ENCODE results near the gene YAP1. TPM values are rescaled to one million over a fixed set of nuclear protein-coding genes. Genes with fewer than 3 reads are reported as not detected.
"Not testable (repeated sequence)": the region's sequence is repeated elsewhere in the genome, so short reads cannot be mapped to it uniquely, and the experiment has no call there.

Gene YAP1
- total RNA-seq, 1 donor from 2014 or later, result 98.6 TPM

GRCh38 chr11:102188488-102188887 is 78.2 kb downstream of the YAP1 start:
- intact Hi-C loops (cut with micrococcal nuclease), result no loop called here
- DNase-seq (no peak), ATAC-seq (no peak)

- no peak for DNase-seq
- ATAC-seq, result no peak
- intact Hi-C loops (cut with micrococcal nuclease), result no loop called here
These were observed 81.6 kb downstream of the YAP1 start for GRCh38 chr11:102191832-102192231.

GRCh38 chr11:102192349-102193066 is 82.3 kb downstream of the YAP1 start:
- intact Hi-C loops (cut with micrococcal nuclease), result no loop called here
- ATAC-seq (no peak), DNase-seq (no peak)

GRCh38 chr11:102194257-102194656 is 84.0 kb downstream of the YAP1 start:
- no peak for ATAC-seq
- no peak for DNase-seq
- intact Hi-C loops (cut with micrococcal nuclease), result no loop called here

GRCh38 chr11:102194990-102195389 is 84.7 kb downstream of the YAP1 start:
- intact Hi-C loops (cut with micrococcal nuclease), result no loop called here
- ATAC-seq (no peak), DNase-seq (no peak)

- intact Hi-C loops (cut with micrococcal nuclease), result no loop called here
- DNase-seq (no peak), ATAC-seq (no peak)
These were observed 86.1 kb downstream of the YAP1 start for GRCh38 chr11:102196351-102196750.

GRCh38 chr11:102196816-102197215 is 86.6 kb downstream of the YAP1 start:
- DNase-seq, result no peak
- intact Hi-C loops (cut with micrococcal nuclease), result no loop called here
- no peak for ATAC-seq

- no peak for DNase-seq
- intact Hi-C loops (cut with micrococcal nuclease), result no loop called here
- ATAC-seq, result no peak
These were observed 87.5 kb downstream of the YAP1 start for GRCh38 chr11:102197670-102198139.

- no peak for DNase-seq
- intact Hi-C loops (cut with micrococcal nuclease), result no loop called here
- no peak for ATAC-seq
These were observed 89.4 kb downstream of the YAP1 start for GRCh38 chr11:102199673-102200072.

- ATAC-seq; DNase-seq; intact Hi-C loops (cut with micrococcal nuclease): not testable (repeated sequence)
These were observed 90.1 kb downstream of the YAP1 start for GRCh38 chr11:102200325-102200724.

- no peak for ATAC-seq
- no peak for DNase-seq
- intact Hi-C loops (cut with micrococcal nuclease), result no loop called here
These were observed 91.5 kb downstream of the YAP1 start for GRCh38 chr11:102201776-102202175.

- DNase-seq (no peak), ATAC-seq (no peak)
- intact Hi-C loops (cut with micrococcal nuclease), result no loop called here
These were observed 92.7 kb downstream of the YAP1 start for GRCh38 chr11:102202972-102203371.

- DNase-seq, result no peak
- intact Hi-C loops (cut with micrococcal nuclease), result no loop called here
- no peak for ATAC-seq
These were observed 93.9 kb downstream of the YAP1 start for GRCh38 chr11:102204174-102204573.

- DNase-seq (no peak), ATAC-seq (no peak)
- intact Hi-C loops (cut with micrococcal nuclease), result no loop called here
These were observed 95.6 kb downstream of the YAP1 start for GRCh38 chr11:102205805-102206204.

GRCh38 chr11:102208835-102209234 is 98.6 kb downstream of the YAP1 start:
- intact Hi-C loops (cut with micrococcal nuclease), result no loop called here
- ATAC-seq (no peak), DNase-seq (no peak)

GRCh38 chr11:102214623-102215022 is 104.4 kb downstream of the YAP1 start:
- intact Hi-C loops (cut with micrococcal nuclease), result loop anchor here (10.0 kb wide), 1 partner anchor 100 kb away; the partner anchor contains the start of gene YAP1
- DNase-seq (no peak), ATAC-seq (peak; percentile 24)

GRCh38 chr11:102216433-102217075 is 106.3 kb downstream of the YAP1 start:
- ATAC-seq (peak; percentile 52), DNase-seq (no peak)
- intact Hi-C loops (cut with micrococcal nuclease), result loop anchor here (10.0 kb wide), 1 partner anchor 102 kb away; the partner anchor contains the start of gene YAP1

GRCh38 chr11:102220728-102221467 is 110.7 kb downstream of the YAP1 start:
- ATAC-seq, result no peak
- intact Hi-C loops (cut with micrococcal nuclease), result no loop called here
- DNase-seq, result no peak

- intact Hi-C loops (cut with micrococcal nuclease), result no loop called here
- no peak for DNase-seq
- ATAC-seq, result no peak
These were observed 113.6 kb downstream of the YAP1 start for GRCh38 chr11:102223859-102224258.

All from left ventricle myocardium superior (tissue), 1 donor.